Lung (tissue), 12 donors: ENCODE data around the gene ARHGEF7. TPM values are rescaled to one million over a fixed set of nuclear protein-coding genes. Genes with fewer than 3 reads are reported as not detected.

Experiments
- ATAC-seq: fragments of 200-7000 bp; cut with Tn5 transposase; one replicate; pipeline ENCODE4 v1.9.1; 2020; ENCODE audit warnings: moderate number of reproducible peaks; ENCODE audit not compliant: insufficient read depth, low FRiP score
- DNase-seq, 3 donors: peaks; one replicate each; pipeline ENCODE4 v3.0.0-alpha.2; 2013 to 2017
- H3K27ac ChIP-seq, 2 donors: one replicate each; pipeline ENCODE4 v1.5.1; 2013; ENCODE audit warnings: mild to moderate bottlenecking in 2 of 2, moderate library complexity in 2 of 2, control low read depth in 1 of 2, inconsistent platforms in 1 of 2, low read depth in 1 of 2, low read length in 1 of 2
- H3K27me3 ChIP-seq, 3 donors: one replicate each; pipeline ENCODE4 v1.5.1; 2013; ENCODE audit warnings: low read length in 2 of 3; ENCODE audit not compliant: control insufficient read depth in 3 of 3, insufficient read depth in 3 of 3
- H3K36me3 ChIP-seq, 4 donors: one replicate each; pipeline ENCODE4 v1.5.1; 2013; ENCODE audit warnings: low read length in 4 of 4, mild to moderate bottlenecking in 1 of 4, moderate library complexity in 1 of 4; ENCODE audit not compliant: control insufficient read depth in 4 of 4, insufficient read depth in 4 of 4
- H3K4me1 ChIP-seq, 5 donors: one replicate each; pipeline ENCODE4 v1.5.1; 2013; ENCODE audit warnings: low read length in 5 of 5, mild to moderate bottlenecking in 2 of 5, moderate library complexity in 1 of 5; ENCODE audit not compliant: control insufficient read depth in 5 of 5, insufficient read depth in 5 of 5
- H3K4me3 ChIP-seq: one replicate; pipeline ENCODE4 v1.5.1; 2013; ENCODE audit warnings: mild to moderate bottlenecking, control low read depth, moderate library complexity
- H3K9ac ChIP-seq, 2 donors: one replicate each; pipeline ENCODE4 v1.5.1; 2013; ENCODE audit warnings: low read length in 2 of 2, control low read depth in 1 of 2; ENCODE audit not compliant: insufficient read depth in 1 of 2
- H3K9me3 ChIP-seq, 4 donors: one replicate each; pipeline ENCODE4 v1.5.1; 2013; ENCODE audit warnings: low read length in 3 of 4, mild to moderate bottlenecking in 1 of 4, moderate library complexity in 1 of 4; ENCODE audit not compliant: control insufficient read depth in 4 of 4, insufficient read depth in 3 of 4
- WGBS, 2 donors: extraction: QIAGEN DNeasy Blood & Tissue Kit; methylation state at CpG; one replicate each; pipeline ENCODE4 v1.1.7; 2013; 5-methylcytosine and 5-hydroxymethylcytosine counted together
- polyA plus RNA-seq, 2 donors: library from polyadenylated mRNA; stranded (reverse); fragments of 200-250 nt; gene quantifications; one replicate each; pipeline ENCODE4 v1.2.1, GENCODE V29; 2013
- total RNA-seq, 2 donors: library from RNA; depleted of rRNA in 1 of 2; stranded (reverse); fragments of >200 nt in 1 of 2; gene quantifications; one replicate each; pipeline ENCODE4 v1.2.1, GENCODE V29; 2014 to 2021
- TF ChIP-seq, protein P1 (sequence below): IDR thresholded peaks from 2 replicates; pipeline ENCODE4 v1.5.1; 2012; ENCODE audit warnings: mild to moderate bottlenecking; ENCODE audit errors: control extremely low read depth, extremely low read depth
- donor health status: control.
- donor health status: control.
- donor health status: Bipolar disorder and iron deficiency.
- donor health status: healthy.
- donor health status: DM: yes; HTN: yes; CAD: no.

The ARHGEF7 gene
- total and polyA plus RNA-seq, 4 donors: 20.9 to 143 (median 37.8) TPM

GRCh38 chr13:111282425-111282824 is 167.3 kb downstream of the ARHGEF7 start:
- peaks cover 0 to 40% (median 10%) of the 10 kb centered on the region in 5 donors for H3K4me1 ChIP-seq
- H3K9me3 ChIP-seq: no peaks in the 10 kb centered on the region
- no peaks in the 10 kb centered on the region for H3K27me3 ChIP-seq
- no peak overlapping the region for H3K4me3 ChIP-seq
- peaks cover 14 to 50% (median 43%) of the 10 kb centered on the region in 4 donors for H3K36me3 ChIP-seq
- TF ChIP-seq, protein P1, sequence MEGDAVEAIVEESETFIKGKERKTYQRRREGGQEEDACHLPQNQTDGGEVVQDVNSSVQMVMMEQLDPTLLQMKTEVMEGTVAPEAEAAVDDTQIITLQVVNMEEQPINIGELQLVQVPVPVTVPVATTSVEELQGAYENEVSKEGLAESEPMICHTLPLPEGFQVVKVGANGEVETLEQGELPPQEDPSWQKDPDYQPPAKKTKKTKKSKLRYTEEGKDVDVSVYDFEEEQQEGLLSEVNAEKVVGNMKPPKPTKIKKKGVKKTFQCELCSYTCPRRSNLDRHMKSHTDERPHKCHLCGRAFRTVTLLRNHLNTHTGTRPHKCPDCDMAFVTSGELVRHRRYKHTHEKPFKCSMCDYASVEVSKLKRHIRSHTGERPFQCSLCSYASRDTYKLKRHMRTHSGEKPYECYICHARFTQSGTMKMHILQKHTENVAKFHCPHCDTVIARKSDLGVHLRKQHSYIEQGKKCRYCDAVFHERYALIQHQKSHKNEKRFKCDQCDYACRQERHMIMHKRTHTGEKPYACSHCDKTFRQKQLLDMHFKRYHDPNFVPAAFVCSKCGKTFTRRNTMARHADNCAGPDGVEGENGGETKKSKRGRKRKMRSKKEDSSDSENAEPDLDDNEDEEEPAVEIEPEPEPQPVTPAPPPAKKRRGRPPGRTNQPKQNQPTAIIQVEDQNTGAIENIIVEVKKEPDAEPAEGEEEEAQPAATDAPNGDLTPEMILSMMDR: no peak
- DNase-seq: peak in 2 of 3 donors; percentile 6 to 22
- H3K27ac ChIP-seq: peak overlapping the region in 1 of 2 donors; percentile 58
- peak overlapping the region in 1 of 2 donors; percentile 15 for H3K9ac ChIP-seq
- WGBS, 2 donors: 78 to 82% methylated on average over 5 of the region's 5 CpGs
- no peak for ATAC-seq

DNA sequence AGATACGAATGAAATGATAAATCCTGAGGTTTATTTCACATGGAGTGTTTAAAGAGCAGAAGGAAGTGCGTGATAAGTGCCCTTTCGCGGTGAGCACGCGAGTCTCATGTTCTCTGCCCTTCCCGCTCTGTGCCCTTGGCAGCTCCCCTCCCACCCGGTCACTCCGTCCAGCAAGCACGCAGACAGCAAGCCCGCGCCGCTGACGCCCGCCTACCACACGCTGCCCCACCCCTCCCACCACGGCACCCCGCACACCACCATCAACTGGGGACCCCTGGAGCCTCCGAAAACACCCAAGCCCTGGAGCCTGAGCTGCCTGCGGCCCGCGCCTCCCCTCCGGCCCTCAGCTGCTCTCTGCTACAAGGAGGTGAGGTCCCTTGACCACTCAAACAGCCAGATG is 167.9 kb downstream of the ARHGEF7 start:
- H3K27ac ChIP-seq: no peak overlapping the region
- H3K36me3 ChIP-seq: peaks cover 17 to 54% (median 38%) of the 10 kb centered on the region in 4 donors

DNA sequence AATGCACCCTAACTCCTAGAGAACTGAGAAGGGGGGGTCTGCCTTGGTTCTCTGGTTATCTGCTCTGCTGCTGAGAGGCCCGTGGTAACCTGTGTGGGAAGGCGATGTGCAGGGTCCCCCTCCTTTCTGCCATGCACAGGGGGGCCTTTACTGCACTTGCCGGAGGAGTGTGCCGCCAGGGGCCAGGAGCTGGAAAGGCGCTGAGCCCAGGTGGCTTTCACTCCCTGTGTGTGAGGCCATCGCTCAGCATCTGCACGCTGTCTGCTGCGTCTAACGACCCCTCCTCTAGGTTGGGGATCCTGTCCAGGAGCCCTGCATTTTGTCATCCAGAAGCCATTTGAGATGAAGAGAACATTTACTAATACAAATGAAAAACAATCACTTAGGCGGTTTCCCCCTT is 168.3 kb downstream of the ARHGEF7 start:
- H3K27ac ChIP-seq: no peak overlapping the region
- 97 to 100% methylated on average over 10 of the region's 10 CpGs for WGBS, 2 donors
- no peaks in the 10 kb centered on the region for H3K27me3 ChIP-seq
- peaks cover 21 to 55% (median 36%) of the 10 kb centered on the region in 4 donors for H3K36me3 ChIP-seq
- peaks cover 0 to 38% (median 8%) of the 10 kb centered on the region in 5 donors for H3K4me1 ChIP-seq
- no peak overlapping the region for H3K9ac ChIP-seq
- TF ChIP-seq, protein P1: no peak
- ATAC-seq (no peak), DNase-seq (no peak)
- no peak overlapping the region for H3K4me3 ChIP-seq
- H3K9me3 ChIP-seq: no peaks in the 10 kb centered on the region

More for the DNA sequence above, 167.9 kb downstream of the ARHGEF7 start:
- H3K4me1 ChIP-seq: peaks cover 0 to 40% (median 10%) of the 10 kb centered on the region in 5 donors
- no peaks in the 10 kb centered on the region for H3K9me3 ChIP-seq
- WGBS, 2 donors: 89 to 94% methylated on average over 23 of the region's 23 CpGs
- no peak for ATAC-seq
- H3K9ac ChIP-seq: no peak overlapping the region
- no peak overlapping the region for H3K4me3 ChIP-seq
- H3K27me3 ChIP-seq: no peaks in the 10 kb centered on the region
- no peak for DNase-seq
- TF ChIP-seq, protein P1: no peak

GRCh38 chr13:111283991-111284390 is 168.9 kb downstream of the ARHGEF7 start:
- Histone ChIP-seq H3K9me3 (no peaks in the 10 kb centered on the region), H3K27me3 (no peaks in the 10 kb centered on the region), H3K36me3 (peaks cover 21 to 53% (median 35%) of the 10 kb centered on the region in 4 donors), H3K4me1 (peaks cover 0 to 33% (median 4%) of the 10 kb centered on the region in 5 donors), H3K4me3 (no peak overlapping the region), H3K27ac (no peak overlapping the region), H3K9ac (no peak overlapping the region)
- no peak for ATAC-seq
- no peak for DNase-seq
- TF ChIP-seq, protein P1: no peak
- 93 to 95% methylated on average over 9 of the region's 9 CpGs for WGBS, 2 donors
